Kidney (tissue), 14 donors: ENCODE measurements around the gene CCNJ. TPM values are rescaled to one million over a fixed set of nuclear protein-coding genes. Genes with fewer than 3 reads are reported as not detected.
A peak's percentile ranks its signal among the peaks of the same experiment; 100 is the strongest.

ENCODE experiments used
- DNase-seq, 5 donors: peaks; one replicate each; pipeline ENCODE4 v3.0.0-alpha.2; 2013 to 2020
- FAIRE-seq: peaks from 2 replicates; lab custom pipeline; 2012; peaks lifted over from hg19 to GRCh38; lab: Jason Lieb, UNC
- H3K27ac ChIP-seq, 2 donors: one replicate each; pipeline ENCODE4 v1.7.0; 2013; ENCODE audit warnings: low read depth in 2 of 2, low read length in 2 of 2, inconsistent platforms in 1 of 2
- H3K27me3 ChIP-seq: one replicate; pipeline ENCODE4 v1.7.1; 2013; ENCODE audit warnings: low read length, inconsistent platforms; ENCODE audit not compliant: control insufficient read depth, insufficient read depth
- H3K36me3 ChIP-seq, 3 donors: one replicate each; pipeline versions ENCODE4 v1.7.0 to v1.7.1; 2013; ENCODE audit warnings: low read length in 3 of 3, control low read depth in 1 of 3, inconsistent platforms in 1 of 3; ENCODE audit not compliant: insufficient read depth in 3 of 3, control insufficient read depth in 2 of 3
- H3K4me1 ChIP-seq, 3 donors: one replicate each; pipeline versions ENCODE4 v1.7.0 to v1.7.1; 2013; ENCODE audit warnings: low read length in 3 of 3, inconsistent platforms in 1 of 3, low read depth in 1 of 3; ENCODE audit not compliant: control insufficient read depth in 2 of 3, insufficient read depth in 2 of 3
- H3K4me3 ChIP-seq, 3 donors: one replicate each; pipeline versions ENCODE4 v1.7.0 to v1.8.1; 2013; ENCODE audit warnings: low read length in 3 of 3, control low read depth in 1 of 3, inconsistent platforms in 1 of 3
- H3K9ac ChIP-seq, 3 donors: one replicate each; pipeline versions ENCODE4 v1.7.0 to v1.7.1; 2013; ENCODE audit warnings: low read length in 3 of 3, control low read depth in 1 of 3, inconsistent platforms in 1 of 3
- H3K9me3 ChIP-seq, 3 donors: one replicate each; pipeline versions ENCODE4 v1.7.0 to v1.7.1; 2013; ENCODE audit warnings: low read length in 3 of 3, control low read depth in 1 of 3, inconsistent platforms in 1 of 3; ENCODE audit not compliant: control insufficient read depth in 2 of 3, insufficient read depth in 1 of 3
- CTCF ChIP-seq: IDR thresholded peaks from 3 replicates; pipeline ENCODE4 v1.5.1; 2012; ENCODE audit warnings: mild to moderate bottlenecking, moderate library complexity, borderline replicate concordance; ENCODE audit not compliant: insufficient read depth; ENCODE audit errors: extremely low read depth
- intact Hi-C: fragments of 100-400 bp; cut with DNase I; formaldehyde crosslinking; loops from one replicate; pipeline ENCODE4 v1.11.1; 2022
- polyA plus RNA-seq: library from polyadenylated mRNA; stranded (reverse); fragments of 350-450 nt; fragmentation: Illumina TruSeq; extraction: RNeasy Lipid Tissue Mini Kit (QIAGEN cat#74804); gene quantifications from one replicate; pipeline ENCODE4 v1.2.3, GENCODE V29; 2014; ENCODE audit warnings: low read depth, low replicate concordance; ENCODE audit not compliant: insufficient read depth
- total RNA-seq: library from RNA; stranded (reverse); fragmentation: NEBNext Ultra II Directional; extraction: Animal tissue kit (Norgen Biotek cat#: 25700); gene quantifications from one replicate; pipeline ENCODE4 v1.2.1, GENCODE V29; 2021
- donor health status: control.
- donor health status: control.
- donor health status: control.
- donor health status: control.
- donor health status: control.
- donor health status: DM: yes; HTN: yes; CAD: no.
- donor health status: Normal renal cell carcinoma (clear cell type).

Gene CCNJ
- total and polyA plus RNA-seq, 2 donors from 2014 or later = 1.8 to 6.2 TPM

GRCh38 chr10:96089670-96090462, 46.5 kb downstream of the CCNJ start:
- Histone ChIP-seq H3K36me3 (no peaks in the 10 kb centered on the region), H3K9me3 (peaks cover 0 to 6% (median 0%) of the 10 kb centered on the region in 3 donors), H3K4me1 (peaks cover 0 to 5% (median 0%) of the 10 kb centered on the region in 3 donors), H3K9ac (peak overlapping the region; percentile 63 to 96 (median 85)), H3K4me3 (peak overlapping the region; percentile 97 to 98 (median 97)), H3K27ac (peak overlapping the region; percentile 96), H3K27me3 (peaks cover 3% of the 10 kb centered on the region)
- FAIRE-seq = no peak
- intact Hi-C loops = no loop called here
- TF ChIP-seq CTCF = peak; percentile 5
- DNase-seq = peak; percentile 95 to 98 (median 98)

DNA sequence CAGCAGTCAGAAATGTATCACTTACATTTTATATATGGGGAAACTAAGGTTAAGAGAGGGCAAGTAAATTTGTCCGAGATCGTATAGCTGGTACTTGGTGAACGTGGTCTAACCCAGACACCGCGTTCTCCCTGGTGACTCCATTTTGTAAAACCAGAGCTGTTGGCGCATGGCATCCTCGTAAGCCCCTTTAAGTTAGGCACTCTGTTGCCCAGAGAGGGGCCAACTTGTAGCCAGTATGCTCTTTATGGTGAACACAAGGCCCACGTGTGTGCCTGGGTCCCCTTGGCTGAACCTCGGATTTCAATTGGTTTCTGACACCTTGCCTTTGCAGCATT, 47.0 kb downstream of the CCNJ start:
- FAIRE-seq = no peak
- peaks cover 3% of the 10 kb centered on the region for H3K27me3 ChIP-seq
- peak overlapping the region; percentile 96 for H3K27ac ChIP-seq
- H3K9me3 ChIP-seq = peaks cover 0 to 6% (median 0%) of the 10 kb centered on the region in 3 donors
- no peak for DNase-seq
- peak overlapping the region in 2 of 3 donors; percentile 63 to 96 for H3K9ac ChIP-seq
- H3K36me3 ChIP-seq = no peaks in the 10 kb centered on the region
- H3K4me1 ChIP-seq = peaks cover 0 to 5% (median 0%) of the 10 kb centered on the region in 3 donors
- peak overlapping the region; percentile 97 to 98 (median 97) for H3K4me3 ChIP-seq
- intact Hi-C loops = no loop called here
- no peak for TF ChIP-seq CTCF

- no peak for DNase-seq
- no peak for TF ChIP-seq CTCF
- intact Hi-C loops = no loop called here
- Histone ChIP-seq H3K9me3 (peaks cover 0 to 6% (median 0%) of the 10 kb centered on the region in 3 donors), H3K4me3 (no peak overlapping the region), H3K4me1 (peaks cover 0 to 5% (median 0%) of the 10 kb centered on the region in 3 donors), H3K27ac (no peak overlapping the region), H3K27me3 (peaks cover 5% of the 10 kb centered on the region), H3K36me3 (no peaks in the 10 kb centered on the region), H3K9ac (no peak overlapping the region)
- FAIRE-seq = no peak
These were observed 49.8 kb downstream of the CCNJ start for GRCh38 chr10:96092999-96093767.
